Keratinocyte (primary cell): Measurements from ENCODE around the gene SH3BP5. TPM values are rescaled to one million over a fixed set of nuclear protein-coding genes. Genes with fewer than 3 reads are reported as not detected.

ENCODE experiments used
- DNase-seq: peaks from one replicate; pipeline ENCODE4 v3.0.0-alpha.2; 2011; ENCODE audit warnings: low read depth, missing footprints, low spot score
- FAIRE-seq: peaks from 2 replicates; lab custom pipeline; 2011; peaks lifted over from hg19 to GRCh38; lab: Jason Lieb, UNC
- H2AFZ ChIP-seq: 2 replicates; pipeline ENCODE4 v1.6.0; 2012; ENCODE audit warnings: low read length, control low read depth, inconsistent platforms; ENCODE audit not compliant: control insufficient read depth
- H3K27ac ChIP-seq: 2 replicates; pipeline ENCODE4 v1.5.1; 2011; ENCODE audit warnings: low read length; ENCODE audit not compliant: control insufficient read depth, insufficient read depth
- H3K27me3 ChIP-seq: 3 replicates; pipeline ENCODE4 v1.6.0; 2011; ENCODE audit warnings: low read length; ENCODE audit not compliant: control insufficient read depth, insufficient read depth; ENCODE audit errors: extremely low read depth
- H3K36me3 ChIP-seq, 2 experiments: 2 replicates in 1 of 2; 3 replicates in 1 of 2; pipeline ENCODE4 v1.5.1; 2011; ENCODE audit warnings: low read length in 2 of 2, mild to moderate bottlenecking in 1 of 2; ENCODE audit not compliant: control insufficient read depth in 2 of 2, insufficient read depth in 2 of 2; ENCODE audit errors: extremely low read depth in 1 of 2
- H3K4me1 ChIP-seq: 3 replicates; pipeline ENCODE4 v1.5.1; 2011; ENCODE audit warnings: low read length; ENCODE audit not compliant: control insufficient read depth, insufficient read depth; ENCODE audit errors: extremely low read depth
- H3K4me2 ChIP-seq: 3 replicates; pipeline ENCODE4 v1.6.0; 2011; ENCODE audit warnings: low read depth, low read length; ENCODE audit not compliant: control insufficient read depth, insufficient read depth; ENCODE audit errors: extremely low read depth
- H3K4me3 ChIP-seq, 3 experiments: fragments of 200-600 bp in 1 of 3; sonication (generic) in 1 of 3; 2 replicates in 2 of 3; 3 replicates in 1 of 3; pipeline ENCODE4 v1.5.1; 2011 to 2016; ENCODE audit warnings: low read length in 3 of 3, mild to moderate bottlenecking in 3 of 3, control low read depth in 2 of 3, inconsistent platforms in 1 of 3, low read depth in 1 of 3, mixed read lengths in 1 of 3, mixed run types in 1 of 3, moderate library complexity in 1 of 3; ENCODE audit not compliant: control insufficient read depth in 2 of 3, insufficient read depth in 2 of 3; ENCODE audit errors: extremely low read depth in 1 of 3
- H3K79me2 ChIP-seq: 2 replicates; pipeline ENCODE4 v1.6.0; 2012; ENCODE audit warnings: low read length; ENCODE audit not compliant: control insufficient read depth, insufficient read depth
- H3K9ac ChIP-seq: 3 replicates; pipeline ENCODE4 v1.6.0; 2011; ENCODE audit warnings: low read length; ENCODE audit not compliant: control insufficient read depth, insufficient read depth; ENCODE audit errors: extremely low read depth
- H3K9me1 ChIP-seq: 3 replicates; pipeline ENCODE4 v1.6.0; 2011; ENCODE audit warnings: low read length; ENCODE audit not compliant: control insufficient read depth, insufficient read depth; ENCODE audit errors: extremely low read depth
- H3K9me3 ChIP-seq: 2 replicates; pipeline ENCODE4 v1.5.1; 2012; ENCODE audit warnings: low read depth, low read length; ENCODE audit not compliant: control insufficient read depth
- H4K20me1 ChIP-seq: 3 replicates; pipeline ENCODE4 v1.6.0; 2011; ENCODE audit warnings: low read length; ENCODE audit not compliant: control insufficient read depth, insufficient read depth; ENCODE audit errors: extremely low read depth
- CTCF ChIP-seq, 3 experiments: IDR thresholded peaks in 1 of 3; conservative IDR thresholded peaks in 1 of 3; optimal IDR thresholded peaks in 1 of 3; 2 replicates in 2 of 3; 3 replicates in 1 of 3; pipeline versions ENCODE3 to v1.5.1; 2011; ENCODE audit warnings: low read length in 3 of 3, mild to moderate bottlenecking in 3 of 3, moderate library complexity in 2 of 3, control low read depth in 1 of 3, inconsistent platforms in 1 of 3; ENCODE audit not compliant: insufficient read depth in 2 of 3; ENCODE audit errors: extremely low read depth in 1 of 3
- EZH2 ChIP-seq: IDR thresholded peaks from one replicate; pipeline ENCODE4 v1.6.1; 2012; ENCODE audit warnings: inconsistent platforms, mild to moderate bottlenecking, low read length, moderate library complexity
- dilution Hi-C: fragments of 300-500 bp; cut with MboI; formaldehyde crosslinking; loops from one replicate; pipeline ENCODE4 v1.7.0; 2020; ENCODE audit warnings: low sequenced_read_pairs; ENCODE audit not compliant: extremely low pct_ligation_motif_present
- polyA plus RNA-seq, 5 experiments: library from polyadenylated mRNA; depleted of rRNA in 3 of 5; stranded (reverse) in 3 of 5; stranded (forward) in 1 of 5; unstranded in 1 of 5; fragments of >200 nt; gene quantifications; 1 replicate in 1 of 5; 2 replicates in 3 of 5; 3 replicates in 1 of 5; pipeline versions ENCODE4 v1.2.1 to v1.2.3, GENCODE V29; 2011 to 2012; ENCODE audit warnings: missing spikeins in 2 of 5, low read depth in 1 of 5, low replicate concordance in 1 of 5

The SH3BP5 gene
- polyA plus RNA-seq, 1 donor (not counting 4 experiments of a cell fraction or from before 2014, with no cell fraction given) = 13.4 TPM

GRCh38 chr3:15325228-15325627, 7.2 kb downstream of the SH3BP5 start:
- Histone ChIP-seq H3K9me3 (no peaks in the 10 kb centered on the region), H4K20me1 (no peaks in the 10 kb centered on the region), H3K27me3 (no peaks in the 10 kb centered on the region), H2AFZ (no peak overlapping the region), H3K4me1 (peaks cover 11% of the 10 kb centered on the region), H3K9me1 (no peaks in the 10 kb centered on the region), H3K4me2 (no peak overlapping the region), H3K36me3 (peaks cover 0 to 1% of the 10 kb centered on the region in 2 experiments), H3K4me3 (no peak overlapping the region), H3K9ac (no peak overlapping the region), H3K79me2 (no peaks in the 10 kb centered on the region), H3K27ac (no peak overlapping the region)
- dilution Hi-C loops = no loop called here
- TF ChIP-seq EZH2 = no peak
- peak in 1 of 3 experiments; percentile 1 for TF ChIP-seq CTCF (optimal IDR thresholded peaks at IDR 0.05 in 1 of 3, IDR thresholded peaks at IDR 0.05 in 1 of 3, conservative IDR thresholded peaks at IDR 0.05 in 1 of 3; ENCODE audit: extremely low read depth in 1 of 3, insufficient read depth in 2 of 3, low read length in 3 of 3)
- DNase-seq (no peak), FAIRE-seq (no peak)

GRCh38 chr3:15324379-15324808, 8.0 kb downstream of the SH3BP5 start:
- Histone ChIP-seq H2AFZ (no peak overlapping the region), H3K4me2 (no peak overlapping the region), H3K79me2 (no peaks in the 10 kb centered on the region), H3K9me3 (no peaks in the 10 kb centered on the region), H3K27ac (no peak overlapping the region), H3K27me3 (no peaks in the 10 kb centered on the region), H4K20me1 (no peaks in the 10 kb centered on the region), H3K9ac (no peak overlapping the region), H3K4me3 (no peak overlapping the region), H3K36me3 (peaks cover 0 to 1% of the 10 kb centered on the region in 2 experiments), H3K9me1 (no peaks in the 10 kb centered on the region), H3K4me1 (peaks cover 18% of the 10 kb centered on the region)
- no peak for DNase-seq
- FAIRE-seq = no peak
- dilution Hi-C loops = no loop called here
- no peak for TF ChIP-seq EZH2
- TF ChIP-seq CTCF (optimal IDR thresholded peaks at IDR 0.05 in 1 of 3, IDR thresholded peaks at IDR 0.05 in 1 of 3, conservative IDR thresholded peaks at IDR 0.05 in 1 of 3; ENCODE audit: extremely low read depth in 1 of 3, insufficient read depth in 2 of 3, low read length in 3 of 3) = no peak
